HEK293T (cell line): Measurements from ENCODE around the gene RNF224.

ENCODE experiments used
- ARNT ChIP-seq: fragments of 450-650 bp; IDR thresholded peaks from 2 replicates; pipeline ENCODE4 v1.6.1; 2017; ENCODE audit warnings: mild to moderate bottlenecking
- BHLHE40 ChIP-seq: fragments of 450-650 bp; IDR thresholded peaks from 2 replicates; pipeline ENCODE4 v1.6.1; 2016; ENCODE audit warnings: mild to moderate bottlenecking, moderate library complexity, borderline replicate concordance
- CTBP1 ChIP-seq: fragments of 450-650 bp; IDR thresholded peaks from 2 replicates; pipeline ENCODE4 v1.6.1; 2016; ENCODE audit warnings: borderline replicate concordance
- FOXA1 ChIP-seq: fragments of 450-650 bp; IDR thresholded peaks from 2 replicates; pipeline ENCODE4 v1.6.1; 2016; ENCODE audit warnings: mild to moderate bottlenecking
- FOXK2 ChIP-seq: fragments of 450-650 bp; IDR thresholded peaks from 2 replicates; pipeline ENCODE4 v1.6.1; 2016; ENCODE audit warnings: mild to moderate bottlenecking
- FOXM1 ChIP-seq: fragments of 450-650 bp; IDR thresholded peaks from 2 replicates; pipeline ENCODE4 v1.6.1; 2017; ENCODE audit warnings: mild to moderate bottlenecking, borderline replicate concordance
- L3MBTL2 ChIP-seq: fragments of 450-650 bp; conservative IDR thresholded peaks from 2 replicates; pipeline ENCODE4 v1.6.1; 2016; ENCODE audit warnings: mild to moderate bottlenecking
- SP1 ChIP-seq: fragments of 450-650 bp; IDR thresholded peaks from 2 replicates; pipeline ENCODE4 v1.6.1; 2017
- TARDBP ChIP-seq: fragments of 450-650 bp; IDR thresholded peaks from 2 replicates; pipeline ENCODE4 v1.6.1; 2016

GRCh38 chr9:137180491-137180890 is 46.8 kb upstream of the RNF224 start:
- no peak for TF ChIP-seq CTBP1
- TF ChIP-seq ARNT, result no peak
- no peak for TF ChIP-seq TARDBP
- no peak for TF ChIP-seq BHLHE40
- no peak for TF ChIP-seq SP1
- no peak for TF ChIP-seq L3MBTL2
- TF ChIP-seq FOXA1, result no peak
- no peak for TF ChIP-seq FOXM1
- no peak for TF ChIP-seq FOXK2
